Epithelial cell of esophagus (primary cell): Measurements from ENCODE around the gene POLR2H.
A peak's percentile ranks its signal among the peaks of the same experiment; 100 is the strongest.

Source experiments
- DNase-seq: peaks from one replicate; pipeline ENCODE4 v3.0.0; 2010; ENCODE audit warnings: low read depth
- H3K4me3 ChIP-seq: 2 replicates; pipeline ENCODE4 v1.5.1; 2011; ENCODE audit warnings: mild to moderate bottlenecking, low read length, control low read depth
- CTCF ChIP-seq: IDR thresholded peaks from 2 replicates; pipeline ENCODE4 v1.5.1; 2011; ENCODE audit warnings: low read depth, mild to moderate bottlenecking, low read length, control low read depth, inconsistent platforms; ENCODE audit not compliant: insufficient read depth; ENCODE audit errors: missing control alignments

The POLR2H gene

GRCh38 chr3:184360929-184361531, 480 bp upstream of the POLR2H start:
- TF ChIP-seq CTCF = no peak
- H3K4me3 ChIP-seq = peak overlapping the region; percentile 96
- no peak for DNase-seq

GRCh38 chr3:184361932-184362667, 590 bp downstream of the POLR2H start:
- H3K4me3 ChIP-seq = peak overlapping the region; percentile 96
- DNase-seq = peak; percentile 69
- no peak for TF ChIP-seq CTCF

GRCh38 chr3:184362668-184363546, 1.4 kb downstream of the POLR2H start:
- peak; percentile 98 for DNase-seq
- peak overlapping the region; percentile 96 for H3K4me3 ChIP-seq
- peak; percentile 52 for TF ChIP-seq CTCF

GRCh38 chr3:184366619-184367289, 5.2 kb downstream of the POLR2H start:
- no peak for TF ChIP-seq CTCF
- DNase-seq = no peak
- no peak overlapping the region for H3K4me3 ChIP-seq

GRCh38 chr3:184368116-184368515, 6.6 kb downstream of the POLR2H start:
- TF ChIP-seq CTCF = no peak
- H3K4me3 ChIP-seq = no peak overlapping the region
- DNase-seq = no peak

DNA sequence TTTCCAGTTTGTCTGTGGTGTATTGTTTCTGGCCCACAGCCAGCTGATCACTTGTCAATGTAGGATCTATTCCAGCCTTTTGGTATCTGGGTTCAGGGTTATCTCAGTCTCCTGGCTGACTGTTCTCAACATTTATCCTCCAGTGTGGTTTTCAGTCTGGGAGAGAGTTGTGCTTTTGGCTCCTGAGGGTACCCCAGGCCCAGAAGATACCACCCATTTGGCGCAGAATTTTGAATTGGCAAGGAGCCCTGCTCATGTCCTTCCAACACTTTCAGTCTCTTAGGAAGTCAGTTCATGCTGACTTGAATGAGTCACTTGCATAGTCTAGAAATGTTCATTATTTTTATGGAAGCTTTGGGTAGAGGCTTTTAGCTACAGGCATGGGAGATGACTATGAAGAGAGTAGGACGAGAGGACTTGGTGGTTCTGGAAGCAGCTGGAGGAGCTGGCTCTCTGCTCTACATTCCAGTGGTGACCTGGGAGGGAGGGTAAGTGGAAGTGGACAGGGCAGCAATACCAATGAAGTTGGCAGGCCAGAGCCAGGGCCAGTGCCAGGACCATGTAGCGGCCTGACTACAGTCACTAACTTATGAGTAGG, 7.2 kb downstream of the POLR2H start:
- H3K4me3 ChIP-seq = no peak overlapping the region
- no peak for DNase-seq
- no peak for TF ChIP-seq CTCF
